GM23248 (cell line): ENCODE results near the gene EIF3D. TPM values are rescaled to one million over a fixed set of nuclear protein-coding genes. Genes with fewer than 3 reads are reported as not detected.

ENCODE experiments used
- DNase-seq: peaks from one replicate; pipeline ENCODE4 v3.0.0-alpha.2; 2015
- H2AFZ ChIP-seq: fragments of 200-600 bp; sonication (generic); 2 replicates; pipeline ENCODE4 v1.6.1; 2016; ENCODE audit warnings: antibody characterized with exemption
- H3F3A ChIP-seq: fragments of 200-600 bp; sonication (generic); 2 replicates; pipeline ENCODE4 v1.6.1; 2016; ENCODE audit warnings: mild to moderate bottlenecking, antibody characterized with exemption, mixed run types; ENCODE audit not compliant: insufficient read depth
- H3K27ac ChIP-seq: fragments of 200-600 bp; sonication (generic); 2 replicates; pipeline ENCODE4 v1.5.1; 2016; ENCODE audit warnings: mild to moderate bottlenecking
- H3K27me3 ChIP-seq: fragments of 200-600 bp; sonication (generic); replicated peaks from 2 replicates; pipeline ENCODE4 v1.6.1; 2016; ENCODE audit warnings: mild to moderate bottlenecking; ENCODE audit not compliant: insufficient read depth
- H3K36me3 ChIP-seq: fragments of 200-600 bp; sonication (generic); 2 replicates; pipeline ENCODE4 v1.6.1; 2016; ENCODE audit warnings: low read depth, mild to moderate bottlenecking
- H3K4me1 ChIP-seq: fragments of 200-600 bp; sonication (generic); 2 replicates; pipeline ENCODE4 v1.6.1; 2016; ENCODE audit warnings: mild to moderate bottlenecking; ENCODE audit not compliant: insufficient read depth
- H3K4me2 ChIP-seq: fragments of 200-600 bp; sonication (generic); one replicate; pipeline ENCODE4 v1.6.1; 2016; ENCODE audit warnings: mild to moderate bottlenecking; ENCODE audit not compliant: unreplicated experiment
- H3K4me3 ChIP-seq: fragments of 200-600 bp; sonication (generic); 2 replicates; pipeline ENCODE4 v1.5.1; 2016; ENCODE audit warnings: mild to moderate bottlenecking
- H3K79me2 ChIP-seq: fragments of 200-600 bp; sonication (generic); 2 replicates; pipeline ENCODE4 v1.6.1; 2016; ENCODE audit warnings: mild to moderate bottlenecking; ENCODE audit not compliant: insufficient read depth
- H3K9ac ChIP-seq: fragments of 200-600 bp; sonication (generic); 2 replicates; pipeline ENCODE4 v1.6.1; 2016; ENCODE audit warnings: mild to moderate bottlenecking
- H3K9me2 ChIP-seq: fragments of 200-600 bp; sonication (generic); 2 replicates; pipeline ENCODE4 v1.6.1; 2016; ENCODE audit warnings: mixed run types, mild to moderate bottlenecking, moderate library complexity; ENCODE audit not compliant: insufficient read depth
- H3K9me3 ChIP-seq: fragments of 200-600 bp; sonication (generic); one replicate; pipeline ENCODE4 v1.6.1; 2017; ENCODE audit warnings: low read depth
- H4K20me1 ChIP-seq: fragments of 200-600 bp; sonication (generic); 2 replicates; pipeline ENCODE4 v1.6.0; 2016; ENCODE audit not compliant: insufficient read depth
- EZH2 ChIP-seq: fragments of 200-600 bp; sonication (generic); IDR thresholded peaks from 2 replicates; pipeline ENCODE4 v1.6.1; 2018; ENCODE audit warnings: antibody characterized with exemption, mild to moderate bottlenecking; ENCODE audit not compliant: insufficient read depth, poor library complexity, severe bottlenecking
- EZH2phosphoT487 ChIP-seq: fragments of 200-600 bp; sonication (generic); IDR thresholded peaks from 2 replicates; pipeline ENCODE4 v1.6.1; 2018; ENCODE audit warnings: antibody characterized with exemption, moderate library complexity, mild to moderate bottlenecking, low read depth; ENCODE audit not compliant: insufficient read depth
- WGBS, 2 experiments: methylation state at CpG; one replicate each; pipeline ENCODE4 v1.1.6; 2015 to 2017; ENCODE audit warnings: low lambda C conversion rate in 2 of 2, low coverage in 1 of 2; ENCODE audit errors: missing lambda C conversion rate in 2 of 2; 5-methylcytosine and 5-hydroxymethylcytosine counted together
- in situ Hi-C: fragments of 300-500 bp; cut with MboI; formaldehyde crosslinking; loops from 2 replicates; pipeline ENCODE4 v1.15.0; 2020
- polyA plus RNA-seq: library from polyadenylated mRNA; unstranded; fragments of >200 nt; fragmentation: Nextera tagmentation; extraction: Ambion mirVana; gene quantifications from 2 replicates; pipeline ENCODE4 v1.2.1, GENCODE V29; 2016
- total RNA-seq: library from RNA; depleted of rRNA; stranded (reverse); fragments of >200 nt; shearing (Covaris generic); gene quantifications from 2 replicates; pipeline ENCODE4 v1.2.3, GENCODE V29; 2014

Gene EIF3D
- total and polyA plus RNA-seq, 2 experiments from 2014 or later = 122 to 377 TPM

DNA sequence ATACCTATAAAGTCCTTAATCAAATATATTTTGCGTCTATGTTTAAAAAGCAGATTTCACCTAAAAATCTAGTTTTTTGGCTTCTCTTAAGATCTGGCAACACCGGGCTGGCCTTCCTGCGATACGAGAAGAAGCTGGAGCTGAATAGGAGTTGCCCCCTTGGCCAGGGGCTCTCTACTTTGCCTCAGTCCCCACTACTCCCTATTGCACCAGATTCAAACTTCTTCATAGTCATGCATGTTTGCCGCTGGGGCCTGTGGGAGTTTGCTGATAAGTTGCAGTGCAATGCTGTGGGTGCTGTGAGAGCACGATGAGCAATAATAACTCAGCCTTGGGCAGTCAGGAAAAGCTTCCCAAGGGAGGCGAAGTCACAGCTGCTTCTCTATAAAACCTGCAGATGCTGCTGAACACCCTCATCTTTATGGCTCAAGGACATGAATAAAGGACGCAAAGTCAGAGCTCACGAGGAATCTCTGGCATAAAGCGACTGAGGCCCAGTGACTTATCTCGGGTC, 15.2 kb upstream of the EIF3D start:
- Histone ChIP-seq H3K9me3 (no peaks in the 10 kb centered on the region), H3K4me1 (peaks cover 32% of the 10 kb centered on the region), H3K36me3 (no peaks in the 10 kb centered on the region), H4K20me1 (no peaks in the 10 kb centered on the region), H3K4me3 (no peak overlapping the region), H2AFZ (no peak overlapping the region), H3K4me2 (peak overlapping the region; percentile 24), H3K9me2 (no peaks in the 10 kb centered on the region), H3F3A (peaks cover 43% of the 10 kb centered on the region), H3K27me3 (no peaks in the 10 kb centered on the region), H3K27ac (peak overlapping the region; percentile 75), H3K79me2 (no peaks in the 10 kb centered on the region), H3K9ac (no peak overlapping the region; the same call in 1 of the 2 replicates)
- WGBS, 2 experiments = 54 to 59% methylated on average over 11 of the region's 11 CpGs
- peak; percentile 95 for DNase-seq
- in situ Hi-C loops = loop anchor here (10.0 kb wide), 1 partner anchor 301 kb away; no protein-coding TSS in a partner anchor
- TF ChIP-seq EZH2 (no peak), EZH2phosphoT487 (no peak)

GRCh38 chr22:36541831-36542411, 13.0 kb upstream of the EIF3D start:
- DNase-seq = peak; percentile 96
- peaks cover 36% of the 10 kb centered on the region for H3F3A ChIP-seq
- H4K20me1 ChIP-seq = no peaks in the 10 kb centered on the region
- no peaks in the 10 kb centered on the region for H3K79me2 ChIP-seq
- no peaks in the 10 kb centered on the region for H3K9me2 ChIP-seq
- H3K9ac ChIP-seq = peak overlapping the region; percentile 53
- no peak for TF ChIP-seq EZH2
- no peak for TF ChIP-seq EZH2phosphoT487
- H3K27me3 ChIP-seq = no peaks in the 10 kb centered on the region
- no peaks in the 10 kb centered on the region for H3K36me3 ChIP-seq
- peaks cover 27% of the 10 kb centered on the region for H3K4me1 ChIP-seq
- peak overlapping the region; percentile 34; the same call in 1 of the 2 replicates for H2AFZ ChIP-seq
- H3K9me3 ChIP-seq = no peaks in the 10 kb centered on the region
- H3K4me2 ChIP-seq = peak overlapping the region; percentile 8
- no peak overlapping the region for H3K4me3 ChIP-seq
- peak overlapping the region; percentile 80 for H3K27ac ChIP-seq
- WGBS, 2 experiments = 25 to 28% methylated on average over 9 of the region's 9 CpGs
- in situ Hi-C loops = loop anchor here (10.0 kb wide), 1 partner anchor 303 kb away; no protein-coding TSS in a partner anchor

GRCh38 chr22:36540867-36541642, 12.1 kb upstream of the EIF3D start:
- Histone ChIP-seq H4K20me1 (no peaks in the 10 kb centered on the region), H3K4me2 (no peak overlapping the region), H3K9me2 (no peaks in the 10 kb centered on the region), H3K4me3 (no peak overlapping the region), H2AFZ (no peak overlapping the region), H3K27ac (peak overlapping the region; percentile 80; the same call in 1 of the 2 replicates), H3K9ac (no peak overlapping the region), H3K4me1 (peaks cover 22% of the 10 kb centered on the region), H3K27me3 (no peaks in the 10 kb centered on the region), H3K79me2 (no peaks in the 10 kb centered on the region), H3K9me3 (no peaks in the 10 kb centered on the region), H3F3A (peaks cover 31% of the 10 kb centered on the region), H3K36me3 (no peaks in the 10 kb centered on the region)
- in situ Hi-C loops = loop anchor here (10.0 kb wide), 1 partner anchor 304 kb away; no protein-coding TSS in a partner anchor
- DNase-seq = no peak
- 79 to 84% methylated on average over 12 of the region's 12 CpGs for WGBS, 2 experiments
- TF ChIP-seq EZH2phosphoT487 (no peak), EZH2 (no peak)

GRCh38 chr22:36538529-36538928, 9.6 kb upstream of the EIF3D start:
- in situ Hi-C loops = no loop called here
- H3K36me3 ChIP-seq = no peaks in the 10 kb centered on the region
- TF ChIP-seq EZH2phosphoT487 (no peak), EZH2 (no peak)
- H3F3A ChIP-seq = peaks cover 11% of the 10 kb centered on the region
- H3K4me2 ChIP-seq = no peak overlapping the region
- DNase-seq = no peak
- H3K79me2 ChIP-seq = no peaks in the 10 kb centered on the region
- H3K9ac ChIP-seq = no peak overlapping the region
- H3K27ac ChIP-seq = no peak overlapping the region
- 49 to 55% methylated on average over 7 of the region's 7 CpGs for WGBS, 2 experiments
- H4K20me1 ChIP-seq = no peaks in the 10 kb centered on the region
- H3K27me3 ChIP-seq = no peaks in the 10 kb centered on the region
- peaks cover 7% of the 10 kb centered on the region for H3K4me1 ChIP-seq
- H3K9me3 ChIP-seq = no peaks in the 10 kb centered on the region
- H3K9me2 ChIP-seq = no peaks in the 10 kb centered on the region
- no peak overlapping the region for H3K4me3 ChIP-seq
- no peak overlapping the region for H2AFZ ChIP-seq
